Activated naive CD4-positive, alpha-beta T cell treated with anti-CD3 and anti-CD28 coated beads for 36 hours (primary cell): ENCODE data around the gene PREX1. TPM values are rescaled to one million over a fixed set of nuclear protein-coding genes. Genes with fewer than 3 reads are reported as not detected.

Source experiments
- CTCF ChIA-PET: fragments of 350-600 bp; sonication (Branson Sonifier 250); formaldehyde crosslinking; loops from one replicate; lab custom pipeline; 2021; ENCODE audit warnings: antibody characterized with exemption; lab: Charles Lee
- DNase-seq: peaks from one replicate; pipeline ENCODE4 v3.0.0-alpha.2; 2020
- H3K27ac Mint-ChIP-seq: one replicate; pipeline ENCODE4 v1.8.0; 2021; ENCODE audit warnings: mild to moderate bottlenecking, mixed read lengths
- H3K27me3 Mint-ChIP-seq: one replicate; pipeline ENCODE4 v1.8.0; 2021; ENCODE audit warnings: low read depth, mixed read lengths
- H3K36me3 Mint-ChIP-seq: one replicate; pipeline ENCODE4 v1.8.0; 2021; ENCODE audit warnings: low read depth, mixed read lengths
- H3K4me1 Mint-ChIP-seq: one replicate; pipeline ENCODE4 v1.8.0; 2021; ENCODE audit warnings: low read depth, mixed read lengths
- H3K4me3 Mint-ChIP-seq: one replicate; pipeline ENCODE4 v1.8.0; 2021; ENCODE audit warnings: mild to moderate bottlenecking, moderate library complexity, mixed read lengths
- H3K9me3 Mint-ChIP-seq: one replicate; pipeline ENCODE4 v1.8.0; 2021; ENCODE audit warnings: mixed read lengths
- intact Hi-C: fragments of 100-400 bp; cut with micrococcal nuclease; formaldehyde crosslinking; loops from one replicate; pipeline ENCODE4 v1.15.1; 2023
- total RNA-seq, 2 experiments: library from RNA; stranded (reverse); gene quantifications; one replicate each; pipeline ENCODE4 v1.2.3, GENCODE V29; 2021

The PREX1 gene
- total RNA-seq, 2 experiments from 2014 or later: 43.7 to 44.2 TPM

DNA sequence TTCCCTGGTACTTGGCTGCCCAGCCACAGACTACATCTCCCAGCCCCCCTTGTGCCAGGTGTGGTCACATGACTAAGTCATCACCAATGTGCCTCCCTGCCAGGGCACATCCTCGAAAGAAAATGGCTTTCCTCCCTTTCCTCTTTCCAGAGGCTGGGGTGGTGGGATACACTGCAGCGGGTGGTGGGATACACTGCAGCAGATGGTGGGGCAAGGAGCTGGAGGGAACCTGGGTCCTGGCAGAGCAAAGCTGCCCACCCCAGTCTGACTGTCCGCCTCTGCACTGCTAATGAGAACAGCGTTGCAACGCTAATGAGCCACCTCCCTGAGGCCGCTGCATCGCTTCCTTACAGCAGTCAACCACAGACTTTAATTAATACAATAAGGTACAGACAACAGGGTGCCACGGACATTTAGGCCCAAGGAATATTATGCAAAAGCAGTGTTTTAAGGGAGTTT is 125.3 kb downstream of the PREX1 start:
- no peaks in the 10 kb centered on the region for H3K27me3 Mint-ChIP-seq
- H3K36me3 Mint-ChIP-seq: peaks cover 3% of the 10 kb centered on the region
- peaks cover 13% of the 10 kb centered on the region for H3K4me1 Mint-ChIP-seq
- intact Hi-C loops: no loop called here
- CTCF ChIA-PET: interaction anchor here (0.6 kb wide), 1 partner anchor 49 kb away, joined by 4 read pairs; no protein-coding TSS in a partner anchor
- no peak overlapping the region for H3K27ac Mint-ChIP-seq
- no peak overlapping the region for H3K4me3 Mint-ChIP-seq
- no peak for DNase-seq
- no peaks in the 10 kb centered on the region for H3K9me3 Mint-ChIP-seq

DNA sequence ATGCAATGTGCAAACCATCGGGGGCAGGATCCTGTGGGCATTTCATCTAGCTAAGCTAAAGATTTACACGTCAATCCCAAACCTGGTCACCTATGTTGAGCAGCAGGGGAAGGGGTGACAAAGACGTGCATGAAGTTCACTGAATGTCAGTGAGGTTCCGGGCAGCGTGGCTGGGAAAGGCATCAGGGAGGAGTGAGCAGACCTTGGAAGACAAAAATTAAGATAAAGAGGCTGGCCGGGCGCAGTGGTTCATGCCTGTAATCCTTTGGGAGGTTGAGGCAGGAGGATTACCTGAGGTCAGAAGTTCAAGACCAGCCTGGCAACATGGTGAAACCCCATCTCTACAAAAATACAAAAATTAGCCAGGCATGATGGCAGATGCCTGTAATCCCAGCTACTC is 126.1 kb downstream of the PREX1 start:
- H3K27me3 Mint-ChIP-seq: no peaks in the 10 kb centered on the region
- intact Hi-C loops: no loop called here
- peaks cover 8% of the 10 kb centered on the region for H3K4me1 Mint-ChIP-seq
- H3K36me3 Mint-ChIP-seq: peaks cover 3% of the 10 kb centered on the region
- no peak for DNase-seq
- CTCF ChIA-PET: interaction anchor here (0.7 kb wide), 1 partner anchor 21 kb away, joined by 5 read pairs; no protein-coding TSS in a partner anchor
- H3K27ac Mint-ChIP-seq: no peak overlapping the region
- H3K4me3 Mint-ChIP-seq: no peak overlapping the region
- no peaks in the 10 kb centered on the region for H3K9me3 Mint-ChIP-seq

DNA sequence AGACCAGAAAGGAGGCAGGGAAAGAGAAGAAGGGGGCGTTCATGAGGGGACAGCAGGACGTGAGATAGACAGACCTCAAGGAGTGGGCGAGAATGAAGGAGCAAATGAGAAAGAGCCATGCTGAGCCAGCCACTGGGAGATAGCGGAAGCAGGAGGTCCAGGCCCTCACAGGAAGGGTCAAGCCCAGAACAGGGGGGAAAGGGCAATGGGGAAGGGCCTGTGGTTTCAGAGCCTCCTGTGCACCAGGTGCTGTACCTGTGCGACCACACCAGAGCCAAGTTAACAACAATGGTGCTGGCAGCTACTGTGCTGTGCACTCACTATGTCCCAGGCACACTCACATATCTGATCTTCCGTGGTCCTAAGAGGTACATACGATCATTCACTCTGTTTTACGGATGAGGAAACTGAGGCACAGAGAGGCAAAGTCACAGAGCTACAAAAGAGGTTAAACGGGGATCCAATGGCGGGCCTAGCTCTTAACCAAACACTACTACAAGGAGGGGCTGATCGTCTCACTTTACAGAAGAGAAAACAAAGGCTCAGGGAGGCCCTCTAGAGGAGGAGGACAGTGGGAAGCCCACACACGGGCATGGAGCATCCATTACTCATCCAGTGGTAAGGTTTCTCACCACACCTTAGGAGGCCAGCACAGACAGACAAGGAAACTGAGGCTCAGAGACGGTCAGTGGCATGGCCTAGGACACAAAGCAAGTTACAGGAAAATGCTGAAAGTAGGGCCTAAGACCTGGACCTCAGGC is 129.1 kb downstream of the PREX1 start:
- DNase-seq: no peak
- intact Hi-C loops: no loop called here
- Mint-ChIP-seq H3K27me3 (no peaks in the 10 kb centered on the region), H3K4me3 (no peak overlapping the region), H3K4me1 (no peaks in the 10 kb centered on the region), H3K36me3 (peaks cover 3% of the 10 kb centered on the region), H3K27ac (no peak overlapping the region), H3K9me3 (no peaks in the 10 kb centered on the region)
- CTCF ChIA-PET: interaction anchor here (1.3 to 1.5 kb wide), 2 partner anchors 41 to 206 kb away, joined by 4 read pairs; no protein-coding TSS in a partner anchor

DNA sequence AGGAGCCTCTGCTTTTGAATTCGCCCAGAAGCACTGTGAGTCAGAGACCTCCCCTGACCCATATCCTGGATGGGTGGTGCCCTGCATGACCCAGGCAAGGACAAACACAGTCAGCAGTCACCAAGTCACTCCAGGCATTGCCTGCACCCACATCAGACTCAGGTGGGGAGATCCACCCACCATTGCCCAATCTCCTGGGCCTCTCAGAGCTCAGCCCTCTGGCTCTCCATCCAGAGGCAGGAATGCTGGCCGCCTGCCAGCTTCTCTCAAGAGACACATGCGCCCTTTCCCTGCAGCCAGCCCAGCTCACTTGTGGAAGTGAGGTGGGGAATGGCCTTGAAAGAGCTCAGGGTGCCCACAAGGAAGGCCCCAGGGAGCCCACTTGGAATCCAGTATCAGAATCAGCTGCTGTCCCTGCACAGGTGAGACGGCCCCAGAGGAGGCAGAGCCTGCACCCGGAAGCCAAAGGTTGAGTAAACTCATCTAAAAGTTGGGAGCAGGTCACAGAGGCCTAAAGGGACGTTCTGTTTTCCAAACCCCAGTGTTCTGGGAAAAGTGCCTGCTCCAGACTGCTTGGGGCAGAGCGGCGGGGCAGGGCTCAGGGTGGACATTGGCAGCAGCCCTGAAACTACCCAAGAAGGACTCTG is 129.8 kb downstream of the PREX1 start:
- CTCF ChIA-PET: interaction anchor here (1.3 kb wide), 1 partner anchor 207 kb away, joined by 4 read pairs; no protein-coding TSS in a partner anchor
- H3K36me3 Mint-ChIP-seq: peaks cover 3% of the 10 kb centered on the region
- H3K27ac Mint-ChIP-seq: no peak overlapping the region
- no peaks in the 10 kb centered on the region for H3K4me1 Mint-ChIP-seq
- H3K9me3 Mint-ChIP-seq: no peaks in the 10 kb centered on the region
- peak; percentile 20 for DNase-seq
- intact Hi-C loops: no loop called here
- H3K4me3 Mint-ChIP-seq: no peak overlapping the region
- H3K27me3 Mint-ChIP-seq: no peaks in the 10 kb centered on the region

DNA sequence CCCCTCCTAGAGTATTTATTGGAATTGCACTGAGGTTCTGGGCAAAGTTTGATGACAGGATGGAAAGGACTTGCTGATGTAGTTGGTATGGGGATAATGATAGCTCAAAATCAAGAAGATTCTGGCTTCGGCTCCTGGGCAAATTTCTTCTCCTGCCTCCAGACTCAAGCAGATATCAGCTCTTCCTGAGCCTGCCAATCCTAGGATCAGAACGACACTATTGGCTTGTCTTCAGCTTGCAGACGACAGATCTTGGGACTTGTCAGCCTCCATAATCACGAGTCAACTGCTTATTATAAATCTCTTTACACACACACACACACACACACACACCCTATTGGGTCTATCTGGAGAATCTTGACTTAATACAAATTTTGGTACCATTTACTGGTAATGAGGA is 131.1 kb downstream of the PREX1 start:
- Mint-ChIP-seq H3K27ac (no peak overlapping the region), H3K27me3 (no peaks in the 10 kb centered on the region), H3K9me3 (no peaks in the 10 kb centered on the region), H3K4me3 (no peak overlapping the region), H3K36me3 (peaks cover 3% of the 10 kb centered on the region), H3K4me1 (no peaks in the 10 kb centered on the region)
- DNase-seq: no peak
- intact Hi-C loops: no loop called here
- CTCF ChIA-PET: no interaction called here

DNA sequence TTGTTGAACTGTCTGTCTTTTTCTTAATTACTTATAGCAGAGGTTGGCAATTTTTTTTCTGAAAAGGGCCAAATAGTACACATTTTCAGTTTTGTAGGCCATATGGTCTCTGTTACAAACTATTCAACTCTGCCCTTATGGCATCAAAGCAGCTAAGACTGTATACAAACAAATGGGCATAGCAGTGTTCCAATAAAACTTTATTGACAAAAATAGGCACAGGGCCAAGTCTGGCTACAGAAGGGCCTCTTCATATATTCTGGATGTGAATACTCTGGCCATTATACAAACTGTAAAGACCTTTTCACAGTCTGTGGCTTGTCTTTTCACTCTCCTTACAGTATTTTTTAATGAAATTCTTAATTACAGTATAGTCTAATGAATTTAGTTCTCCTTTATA is 132.1 kb downstream of the PREX1 start:
- no peaks in the 10 kb centered on the region for H3K27me3 Mint-ChIP-seq
- no peak overlapping the region for H3K4me3 Mint-ChIP-seq
- intact Hi-C loops: no loop called here
- no peaks in the 10 kb centered on the region for H3K9me3 Mint-ChIP-seq
- peaks cover 3% of the 10 kb centered on the region for H3K36me3 Mint-ChIP-seq
- no peak overlapping the region for H3K27ac Mint-ChIP-seq
- no peak for DNase-seq
- CTCF ChIA-PET: interaction anchor here (0.6 kb wide), 1 partner anchor 223 kb away, joined by 4 read pairs; no protein-coding TSS in a partner anchor
- H3K4me1 Mint-ChIP-seq: no peaks in the 10 kb centered on the region

DNA sequence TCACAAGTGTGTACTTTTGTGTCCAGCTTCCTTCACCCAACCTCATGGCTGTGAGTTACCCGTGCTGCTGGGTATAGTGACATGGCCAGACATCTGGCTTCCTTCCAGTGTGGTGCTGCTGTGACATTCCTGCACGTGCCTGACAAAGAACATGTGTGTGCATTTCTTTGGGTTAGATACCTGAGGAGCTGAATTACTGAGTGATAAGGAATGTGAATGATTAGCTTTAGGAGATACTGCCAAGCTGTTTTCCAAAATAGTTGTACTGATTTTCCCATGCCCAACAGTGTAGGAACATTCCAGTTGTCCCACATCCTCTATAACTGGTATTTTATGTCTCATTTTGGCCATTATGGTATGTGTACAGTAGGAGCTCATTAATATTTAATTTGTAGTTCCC is 132.5 kb downstream of the PREX1 start:
- DNase-seq: no peak
- H3K36me3 Mint-ChIP-seq: no peaks in the 10 kb centered on the region
- no peaks in the 10 kb centered on the region for H3K4me1 Mint-ChIP-seq
- no peaks in the 10 kb centered on the region for H3K9me3 Mint-ChIP-seq
- intact Hi-C loops: no loop called here
- CTCF ChIA-PET: no interaction called here
- no peak overlapping the region for H3K4me3 Mint-ChIP-seq
- no peak overlapping the region for H3K27ac Mint-ChIP-seq
- no peaks in the 10 kb centered on the region for H3K27me3 Mint-ChIP-seq

DNA sequence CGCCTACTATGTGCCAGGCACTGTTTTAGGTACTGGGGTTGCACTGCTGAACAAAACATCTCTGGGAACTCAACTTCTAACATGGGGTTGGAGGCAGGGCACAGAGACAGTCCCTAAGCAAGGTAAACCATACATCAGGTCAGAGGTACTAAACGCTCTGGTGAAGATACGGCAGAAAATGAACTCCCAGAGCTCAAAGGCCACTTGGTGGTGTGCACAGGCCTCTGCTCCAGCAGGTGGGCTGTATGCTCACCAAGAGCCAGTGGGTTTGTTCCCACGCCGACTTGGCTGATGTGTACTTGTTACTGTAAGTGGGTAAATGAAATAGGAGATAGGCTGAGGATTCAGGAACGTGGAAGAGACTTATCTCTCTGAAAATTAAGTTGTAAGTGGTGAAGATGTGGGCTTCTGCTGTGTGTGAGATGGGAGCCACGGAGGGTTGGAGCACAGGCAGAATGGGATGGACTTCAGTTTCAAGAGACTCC is 133.4 kb downstream of the PREX1 start:
- H3K4me1 Mint-ChIP-seq: no peaks in the 10 kb centered on the region
- H3K4me3 Mint-ChIP-seq: no peak overlapping the region
- H3K27ac Mint-ChIP-seq: no peak overlapping the region
- no peaks in the 10 kb centered on the region for H3K9me3 Mint-ChIP-seq
- intact Hi-C loops: no loop called here
- no peaks in the 10 kb centered on the region for H3K36me3 Mint-ChIP-seq
- no peak for DNase-seq
- no peaks in the 10 kb centered on the region for H3K27me3 Mint-ChIP-seq
- CTCF ChIA-PET: interaction anchor here (0.5 to 0.6 kb wide), 2 partner anchors 30 to 170 kb away, joined by 3 read pairs; no protein-coding TSS in a partner anchor

DNA sequence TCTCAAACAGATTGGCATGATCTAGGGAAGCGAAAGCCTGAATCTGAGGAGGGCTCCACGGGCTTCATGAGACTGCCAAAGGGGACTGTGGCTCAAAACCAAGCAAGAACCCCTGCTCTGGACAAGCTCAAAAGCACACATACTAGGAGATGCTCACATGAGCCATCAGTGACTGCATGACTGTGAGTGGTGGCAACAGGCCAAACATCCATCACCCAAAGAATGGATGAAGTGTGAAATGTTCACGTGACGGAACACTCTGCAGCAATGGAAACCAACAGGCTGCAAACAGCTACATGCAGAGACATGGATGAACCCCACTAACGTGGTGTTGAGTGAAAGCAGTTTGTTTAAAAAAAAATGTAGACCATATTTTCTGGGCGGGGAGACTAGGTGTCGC is 136.3 kb downstream of the PREX1 start:
- Mint-ChIP-seq H3K27ac (no peak overlapping the region), H3K27me3 (no peaks in the 10 kb centered on the region), H3K4me3 (no peak overlapping the region), H3K9me3 (no peaks in the 10 kb centered on the region), H3K36me3 (peaks cover 7% of the 10 kb centered on the region), H3K4me1 (no peaks in the 10 kb centered on the region)
- DNase-seq: no peak
- CTCF ChIA-PET: no interaction called here
- intact Hi-C loops: no loop called here

DNA sequence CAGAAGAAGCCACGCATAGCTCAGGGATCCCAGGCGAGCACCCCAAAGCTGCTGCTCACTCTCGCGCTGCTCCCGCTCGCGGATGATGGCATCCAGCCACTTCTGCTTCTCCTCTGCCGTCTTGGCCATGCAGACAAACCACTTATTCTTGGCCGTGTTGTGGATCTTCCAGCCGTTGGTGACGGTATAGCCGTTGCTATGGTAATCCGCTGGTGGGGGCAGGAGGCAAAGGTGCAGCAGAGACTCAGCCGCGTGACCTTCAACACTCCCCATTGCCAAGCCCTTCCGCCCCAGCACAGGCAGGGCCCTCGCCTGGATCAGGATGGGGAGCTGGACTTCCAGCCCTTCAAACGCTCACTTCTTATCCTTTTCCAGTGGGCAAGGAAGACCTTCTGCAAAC is 136.9 kb downstream of the PREX1 start:
- intact Hi-C loops: no loop called here
- Mint-ChIP-seq H3K4me3 (no peak overlapping the region), H3K4me1 (no peaks in the 10 kb centered on the region), H3K36me3 (peaks cover 7% of the 10 kb centered on the region), H3K9me3 (no peaks in the 10 kb centered on the region), H3K27me3 (no peaks in the 10 kb centered on the region), H3K27ac (no peak overlapping the region)
- DNase-seq: no peak
- CTCF ChIA-PET: no interaction called here

DNA sequence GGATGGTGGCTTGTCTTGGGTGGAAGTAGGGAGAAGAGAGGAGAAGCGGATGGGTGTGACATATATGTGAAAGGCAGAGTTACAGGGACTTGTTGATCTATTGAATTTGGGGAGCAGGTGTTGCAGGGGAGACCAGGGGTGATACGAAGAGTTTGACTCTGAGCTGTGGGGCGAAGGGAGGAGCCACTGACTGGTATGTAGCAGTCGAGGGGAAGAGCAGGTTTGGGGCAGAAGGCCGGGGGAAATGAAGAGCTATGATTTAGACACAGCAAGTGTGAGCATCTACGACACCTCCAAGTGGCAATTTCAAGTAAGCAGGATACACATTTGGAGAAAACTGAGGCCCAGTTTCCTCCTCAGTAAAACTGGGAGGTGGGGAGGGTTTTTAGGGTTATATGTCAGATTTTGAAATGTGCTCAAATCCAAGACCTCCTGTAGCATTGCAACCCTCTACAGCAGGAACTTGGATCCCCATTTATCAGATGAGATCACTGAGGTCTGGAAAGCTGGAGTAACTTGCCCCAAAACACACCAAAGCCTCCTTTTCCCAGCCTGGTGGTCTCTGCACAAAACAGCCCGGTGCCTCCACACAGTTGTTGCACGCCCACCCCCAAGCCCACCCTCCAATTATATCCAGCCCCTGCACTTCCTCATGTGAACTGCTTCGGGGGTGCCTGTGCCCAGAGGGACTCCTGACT is 137.8 kb downstream of the PREX1 start:
- H3K9me3 Mint-ChIP-seq: no peaks in the 10 kb centered on the region
- no peak overlapping the region for H3K4me3 Mint-ChIP-seq
- CTCF ChIA-PET: interaction anchor here (0.6 kb wide), 1 partner anchor 218 kb away, joined by 5 read pairs; no protein-coding TSS in a partner anchor
- no peaks in the 10 kb centered on the region for H3K4me1 Mint-ChIP-seq
- H3K27ac Mint-ChIP-seq: no peak overlapping the region
- DNase-seq: no peak
- H3K36me3 Mint-ChIP-seq: peaks cover 7% of the 10 kb centered on the region
- H3K27me3 Mint-ChIP-seq: no peaks in the 10 kb centered on the region
- intact Hi-C loops: no loop called here

DNA sequence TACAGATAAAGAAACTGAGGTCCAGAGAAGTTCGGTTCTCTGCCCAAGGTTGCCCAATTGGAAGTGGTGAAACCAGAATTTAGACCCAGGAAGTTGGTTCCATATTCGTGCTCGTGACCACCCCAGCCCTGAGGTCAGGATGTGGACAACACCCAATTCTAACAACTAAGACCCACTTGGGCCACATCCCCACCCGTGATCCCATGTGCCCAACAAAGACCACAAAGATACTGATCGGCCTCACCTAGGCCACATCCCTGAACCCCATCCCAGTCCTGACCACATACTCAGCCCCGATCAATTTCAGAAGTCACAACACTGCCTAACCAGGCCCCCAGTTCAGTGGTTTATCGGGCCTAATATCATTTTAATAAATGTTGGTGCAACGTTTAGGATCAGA is 138.4 kb downstream of the PREX1 start:
- CTCF ChIA-PET: interaction anchor here (0.6 kb wide), 1 partner anchor 219 kb away, joined by 5 read pairs; no protein-coding TSS in a partner anchor
- Mint-ChIP-seq H3K4me1 (no peaks in the 10 kb centered on the region), H3K36me3 (peaks cover 7% of the 10 kb centered on the region), H3K4me3 (no peak overlapping the region), H3K27ac (no peak overlapping the region), H3K27me3 (no peaks in the 10 kb centered on the region), H3K9me3 (no peaks in the 10 kb centered on the region)
- DNase-seq: no peak
- intact Hi-C loops: no loop called here
